K562 (cell line): ENCODE results near the gene CRELD2. TPM values are rescaled to one million over a fixed set of nuclear protein-coding genes. Genes with fewer than 3 reads are reported as not detected.

Experiments used
- CHCHD3 ChIP-seq: fragments of 250-450 bp; sonication (Bioruptor Pico); IDR thresholded peaks from 2 replicates; pipeline ENCODE4 v2.1.2; 2022; ENCODE audit warnings: mild to moderate bottlenecking
- HDGF ChIP-seq: fragments of 450-650 bp; IDR thresholded peaks from 2 replicates; pipeline ENCODE4 v1.6.1; 2016
- MLLT1 ChIP-seq, 2 experiments: fragments of 450-650 bp; IDR thresholded peaks; 2 replicates each; pipeline ENCODE4 v1.6.1; 2016
- TSHZ1 ChIP-seq: fragments of 250-450 bp; sonication (Bioruptor Pico); IDR thresholded peaks from 2 replicates; pipeline ENCODE4 v1.4.0; 2020; ENCODE audit warnings: mild to moderate bottlenecking, moderate library complexity
- ZNF197 ChIP-seq: fragments of 200-800 bp; sonication (Bioruptor generic); IDR thresholded peaks from 2 replicates; pipeline ENCODE4 v1.6.1; 2016; ENCODE audit warnings: low read depth, missing genetic modification characterization, missing compliant biosample characterization
- polyA plus RNA-seq, 8 experiments: library from polyadenylated mRNA; depleted of rRNA in 4 of 8; stranded (reverse) in 5 of 8; unstranded in 3 of 8; fragments of >200 nt; fragmentation: Nextera tagmentation in 2 of 8; fragmentation: Illumina TruSeq in 1 of 8; extraction: Ambion mirVana in 2 of 8; extraction: Trizol in 1 of 8; gene quantifications; 2 replicates each; pipeline versions ENCODE4 v1.2.1 to v1.2.3, GENCODE V29; 2011 to 2014; ENCODE audit warnings: inconsistent platforms in 1 of 8, missing spikeins in 1 of 8
- total RNA-seq, 7 experiments: library from RNA; depleted of rRNA in 6 of 7; stranded (reverse); fragments of >200 nt in 6 of 7; fragmentation: Illumina TruSeq in 2 of 7; extraction: Trizol in 2 of 7; gene quantifications; 2 replicates each; pipeline versions ENCODE4 v1.2.1 to v1.2.3, GENCODE V29; 2011 to 2021; ENCODE audit warnings: low replicate concordance in 1 of 7
- TF ChIP-seq, protein P1 (sequence below): fragments of 450-650 bp; IDR thresholded peaks from 2 replicates; pipeline ENCODE4 v1.6.1; 2016; ENCODE audit warnings: borderline replicate concordance
- TF ChIP-seq, protein P2 (sequence below): fragments of 250-450 bp; sonication (Bioruptor Pico); IDR thresholded peaks from 2 replicates; pipeline ENCODE4 v1.5.0; 2021
- TF ChIP-seq, protein P3 (sequence below), 2 experiments: fragments of 450-650 bp; IDR thresholded peaks; 2 replicates each; pipeline ENCODE4 v1.6.1; 2016; ENCODE audit warnings: mild to moderate bottlenecking in 2 of 2, borderline replicate concordance in 1 of 2, low read depth in 1 of 2, moderate library complexity in 1 of 2

Gene CRELD2
- total and polyA plus RNA-seq, 9 of the 15 experiments (the other 6 are each of a cell fraction or from before 2014, with no cell fraction given), result 0.96 to 25.3 (median 8.8) TPM

- TF ChIP-seq MLLT1 (IDR thresholded peaks at IDR 0.05) (peak; percentile 48 to 54; a peak in 1 of 4 replicates), TSHZ1 (no peak), ZNF197 (no peak), CHCHD3 (no peak), HDGF (peak; percentile 79; the same call in 1 of the 2 replicates)
- TF ChIP-seq, protein P1, sequence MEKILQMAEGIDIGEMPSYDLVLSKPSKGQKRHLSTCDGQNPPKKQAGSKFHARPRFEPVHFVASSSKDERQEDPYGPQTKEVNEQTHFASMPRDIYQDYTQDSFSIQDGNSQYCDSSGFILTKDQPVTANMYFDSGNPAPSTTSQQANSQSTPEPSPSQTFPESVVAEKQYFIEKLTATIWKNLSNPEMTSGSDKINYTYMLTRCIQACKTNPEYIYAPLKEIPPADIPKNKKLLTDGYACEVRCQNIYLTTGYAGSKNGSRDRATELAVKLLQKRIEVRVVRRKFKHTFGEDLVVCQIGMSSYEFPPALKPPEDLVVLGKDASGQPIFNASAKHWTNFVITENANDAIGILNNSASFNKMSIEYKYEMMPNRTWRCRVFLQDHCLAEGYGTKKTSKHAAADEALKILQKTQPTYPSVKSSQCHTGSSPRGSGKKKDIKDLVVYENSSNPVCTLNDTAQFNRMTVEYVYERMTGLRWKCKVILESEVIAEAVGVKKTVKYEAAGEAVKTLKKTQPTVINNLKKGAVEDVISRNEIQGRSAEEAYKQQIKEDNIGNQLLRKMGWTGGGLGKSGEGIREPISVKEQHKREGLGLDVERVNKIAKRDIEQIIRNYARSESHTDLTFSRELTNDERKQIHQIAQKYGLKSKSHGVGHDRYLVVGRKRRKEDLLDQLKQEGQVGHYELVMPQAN, result peak; percentile 48; the same call in 1 of the 2 replicates
- TF ChIP-seq, protein P2, sequence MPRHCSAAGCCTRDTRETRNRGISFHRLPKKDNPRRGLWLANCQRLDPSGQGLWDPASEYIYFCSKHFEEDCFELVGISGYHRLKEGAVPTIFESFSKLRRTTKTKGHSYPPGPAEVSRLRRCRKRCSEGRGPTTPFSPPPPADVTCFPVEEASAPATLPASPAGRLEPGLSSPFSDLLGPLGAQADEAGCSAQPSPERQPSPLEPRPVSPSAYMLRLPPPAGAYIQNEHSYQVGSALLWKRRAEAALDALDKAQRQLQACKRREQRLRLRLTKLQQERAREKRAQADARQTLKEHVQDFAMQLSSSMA (CRISPR knock-in tag), result no peak
- TF ChIP-seq, protein P3, sequence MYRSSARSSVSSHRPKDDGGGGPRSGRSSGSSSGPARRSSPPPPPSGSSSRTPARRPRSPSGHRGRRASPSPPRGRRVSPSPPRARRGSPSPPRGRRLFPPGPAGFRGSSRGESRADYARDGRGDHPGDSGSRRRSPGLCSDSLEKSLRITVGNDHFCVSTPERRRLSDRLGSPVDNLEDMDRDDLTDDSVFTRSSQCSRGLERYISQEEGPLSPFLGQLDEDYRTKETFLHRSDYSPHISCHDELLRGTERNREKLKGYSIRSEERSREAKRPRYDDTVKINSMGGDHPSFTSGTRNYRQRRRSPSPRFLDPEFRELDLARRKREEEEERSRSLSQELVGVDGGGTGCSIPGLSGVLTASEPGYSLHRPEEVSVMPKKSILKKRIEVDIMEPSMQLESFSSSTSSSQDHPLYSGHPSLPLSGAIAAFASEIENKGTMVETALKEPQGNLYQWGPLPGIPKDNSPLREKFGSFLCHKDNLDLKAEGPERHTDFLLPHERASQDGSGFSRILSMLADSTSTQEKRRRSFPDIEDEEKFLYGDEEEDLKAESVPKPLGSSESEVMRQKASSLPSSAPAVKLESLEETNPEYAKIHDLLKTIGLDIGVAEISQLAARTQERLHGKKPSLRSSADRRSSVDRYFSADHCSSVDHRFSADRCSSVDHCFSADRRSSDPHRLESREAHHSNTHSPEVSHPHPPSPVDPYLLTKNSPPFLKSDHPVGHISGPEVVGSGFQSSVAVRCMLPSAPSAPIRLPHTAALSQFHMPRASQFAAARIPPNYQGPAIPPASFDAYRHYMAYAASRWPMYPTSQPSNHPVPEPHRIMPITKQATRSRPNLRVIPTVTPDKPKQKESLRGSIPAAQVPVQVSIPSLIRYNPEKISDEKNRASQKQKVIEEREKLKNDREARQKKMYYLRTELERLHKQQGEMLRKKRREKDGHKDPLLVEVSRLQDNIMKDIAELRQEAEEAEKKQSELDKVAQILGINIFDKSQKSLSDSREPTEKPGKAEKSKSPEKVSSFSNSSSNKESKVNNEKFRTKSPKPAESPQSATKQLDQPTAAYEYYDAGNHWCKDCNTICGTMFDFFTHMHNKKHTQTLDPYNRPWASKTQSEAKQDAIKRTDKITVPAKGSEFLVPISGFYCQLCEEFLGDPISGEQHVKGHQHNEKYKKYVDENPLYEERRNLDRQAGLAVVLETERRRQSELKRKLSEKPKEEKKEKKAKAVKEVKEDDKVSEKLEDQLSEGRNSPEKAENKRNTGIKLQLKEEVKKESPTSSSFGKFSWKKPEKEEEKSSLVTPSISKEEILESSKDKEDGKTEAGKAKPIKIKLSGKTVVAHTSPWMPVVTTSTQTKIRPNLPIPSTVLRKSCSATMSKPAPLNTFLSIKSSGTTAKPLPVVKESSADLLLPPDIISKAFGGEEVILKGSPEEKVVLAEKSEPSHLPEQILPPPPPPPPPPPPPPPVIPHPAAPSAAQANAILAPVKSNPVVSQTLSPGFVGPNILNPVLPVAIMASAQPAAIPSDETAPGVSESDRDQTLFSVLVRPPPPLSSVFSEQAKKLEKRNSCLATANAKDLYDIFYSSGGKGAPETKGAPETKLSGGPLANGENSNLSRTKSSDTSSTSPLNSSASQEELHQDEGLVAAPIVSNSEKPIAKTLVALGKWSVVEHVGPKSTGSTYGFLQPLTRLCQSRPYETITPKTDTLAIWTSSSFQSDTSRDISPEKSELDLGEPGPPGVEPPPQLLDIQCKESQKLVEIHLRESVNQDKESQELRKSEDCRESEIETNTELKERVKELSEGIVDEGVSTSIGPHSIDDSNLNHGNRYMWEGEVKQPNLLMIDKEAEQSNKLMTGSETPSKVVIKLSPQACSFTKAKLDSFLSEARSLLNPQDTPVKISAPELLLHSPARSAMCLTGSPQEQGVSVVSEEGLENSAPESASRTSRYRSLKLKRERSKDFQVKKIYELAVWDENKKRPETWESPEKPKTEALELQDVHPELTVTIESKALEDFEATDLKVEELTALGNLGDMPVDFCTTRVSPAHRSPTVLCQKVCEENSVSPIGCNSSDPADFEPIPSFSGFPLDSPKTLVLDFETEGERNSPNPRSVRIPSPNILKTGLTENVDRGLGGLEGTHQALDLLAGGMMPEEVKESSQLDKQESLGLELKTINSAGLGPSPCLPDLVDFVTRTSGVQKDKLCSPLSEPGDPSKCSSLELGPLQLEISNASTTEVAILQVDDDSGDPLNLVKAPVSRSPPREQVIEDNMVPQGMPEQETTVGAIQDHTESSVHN (IDR thresholded peaks at IDR 0.05; ENCODE audit: borderline replicate concordance in 1 of 2, low read depth in 1 of 2), result peak in 1 of 2 experiments; percentile 94; a peak in 2 of 4 replicates
Observed at GRCh38 chr22:49942565-49943404, 24.4 kb downstream of the CRELD2 start (continued).
